Naive thymus-derived CD4-positive, alpha-beta T cell (primary cell): ENCODE measurements around the gene MARK2. TPM values are rescaled to one million over a fixed set of nuclear protein-coding genes. Genes with fewer than 3 reads are reported as not detected.

ENCODE experiments used
- ATAC-seq: fragments of 150-1000 bp; cut with Tn5 transposase; 2 replicates; pipeline ENCODE4 v1.10.0; 2021; ENCODE audit warnings: mild to moderate bottlenecking, moderate library complexity
- CTCF ChIA-PET: fragments of 350-600 bp; sonication (Branson Sonifier 250); formaldehyde crosslinking; loops from one replicate; lab custom pipeline; 2021; ENCODE audit warnings: antibody characterized with exemption; lab: Charles Lee
- POLR2A ChIA-PET: fragments of 350-600 bp; sonication (Branson Sonifier 250); formaldehyde crosslinking; loops from one replicate; lab custom pipeline; 2021; ENCODE audit warnings: antibody characterized with exemption, inconsistent platforms; lab: Charles Lee
- DNase-seq, 9 donors: peaks; one replicate each; pipeline versions ENCODE4 v3.0.0 to v3.0.0-alpha.2; 2020 to 2022; ENCODE audit warnings: mixed read lengths in 1 of 9
- H3K27ac ChIP-seq: one replicate; pipeline ENCODE4 v1.7.0; 2013; ENCODE audit warnings: mild to moderate bottlenecking, low read depth, low read length, moderate library complexity
- H3K27me3 ChIP-seq, 2 donors: one replicate each; pipeline ENCODE4 v1.7.0; 2013; ENCODE audit warnings: low read length in 2 of 2, mild to moderate bottlenecking in 2 of 2, moderate library complexity in 2 of 2; ENCODE audit not compliant: control insufficient read depth in 2 of 2, insufficient read depth in 2 of 2
- H3K36me3 ChIP-seq, 3 experiments: 1 replicate in 2 of 3; 2 replicates in 1 of 3; pipeline ENCODE4 v1.7.0; 2013; ENCODE audit warnings: low read length in 3 of 3, mild to moderate bottlenecking in 3 of 3, moderate library complexity in 1 of 3; ENCODE audit not compliant: insufficient read depth in 3 of 3, control insufficient read depth in 2 of 3
- H3K4me1 ChIP-seq, 2 donors: one replicate each; pipeline ENCODE4 v1.7.0; 2013; ENCODE audit warnings: low read length in 2 of 2, mild to moderate bottlenecking in 2 of 2, moderate library complexity in 1 of 2; ENCODE audit not compliant: control insufficient read depth in 2 of 2, insufficient read depth in 2 of 2
- H3K4me3 ChIP-seq: 2 replicates; pipeline ENCODE4 v1.7.0; 2013; ENCODE audit warnings: mild to moderate bottlenecking, low read length
- H3K9me3 ChIP-seq, 3 experiments: 1 replicate in 2 of 3; 2 replicates in 1 of 3; pipeline ENCODE4 v1.7.0; 2013; ENCODE audit warnings: low read length in 3 of 3; ENCODE audit not compliant: control insufficient read depth in 2 of 3
- H3K27ac Mint-ChIP-seq, 9 donors: one replicate each; pipeline ENCODE4 v1.8.0; 2020 to 2022; ENCODE audit warnings: mixed read lengths in 9 of 9, mild to moderate bottlenecking in 8 of 9, moderate library complexity in 5 of 9, inconsistent platforms in 2 of 9
- H3K27me3 Mint-ChIP-seq, 5 donors: one replicate each; pipeline ENCODE4 v1.8.0; 2021 to 2022; ENCODE audit warnings: mixed read lengths in 5 of 5, mild to moderate bottlenecking in 1 of 5
- H3K36me3 Mint-ChIP-seq, 5 donors: one replicate each; pipeline ENCODE4 v1.8.0; 2020 to 2022; ENCODE audit warnings: mixed read lengths in 5 of 5, mild to moderate bottlenecking in 3 of 5, inconsistent platforms in 1 of 5
- H3K4me1 Mint-ChIP-seq, 7 donors: one replicate each; pipeline ENCODE4 v1.8.0; 2020 to 2022; ENCODE audit warnings: mixed read lengths in 7 of 7, mild to moderate bottlenecking in 3 of 7, inconsistent platforms in 1 of 7
- H3K4me3 Mint-ChIP-seq, 10 donors: one replicate each; pipeline ENCODE4 v1.8.0; 2020 to 2022; ENCODE audit warnings: mild to moderate bottlenecking in 10 of 10, mixed read lengths in 10 of 10, moderate library complexity in 6 of 10, inconsistent platforms in 2 of 10
- H3K9me3 Mint-ChIP-seq, 11 donors: one replicate each; pipeline ENCODE4 v1.8.0; 2020 to 2022; ENCODE audit warnings: mixed read lengths in 11 of 11, mild to moderate bottlenecking in 4 of 11, inconsistent platforms in 1 of 11, moderate library complexity in 1 of 11
- intact Hi-C, 2 donors: fragments of 100-400 bp; cut with micrococcal nuclease; formaldehyde crosslinking; loops; one replicate each; pipeline ENCODE4 v1.15.1; 2023
- polyA plus RNA-seq, 2 donors: library from polyadenylated mRNA; unstranded; fragments of 300-500 nt; fragmentation: Illumina TruSeq; gene quantifications; one replicate each; pipeline ENCODE4 v1.2.3, GENCODE V29; 2021
- total RNA-seq, 6 experiments: library from RNA in 5 of 6; stranded (reverse) in 5 of 6; gene quantifications; 1 replicate in 5 of 6; 2 replicates in 1 of 6; pipeline ENCODE4 v1.2.3 and lab custom pipeline; 2021 to 2026

MARK2 gene
- total and polyA plus RNA-seq, 7 experiments from 2014 or later, result 29.4 to 69.1 (median 56.8) TPM

GRCh38 chr11:63821411-63821810 is 17.5 kb upstream of the MARK2 start:
- no peaks in the 10 kb centered on the region for H3K9me3 ChIP-seq
- Mint-ChIP-seq H3K4me1 (peaks cover 0 to 5% (median 0%) of the 10 kb centered on the region in 7 donors), H3K9me3 (peaks cover 0 to 2% (median 0%) of the 10 kb centered on the region in 11 donors), H3K4me3 (no peak overlapping the region), H3K27me3 (no peaks in the 10 kb centered on the region), H3K27ac (no peak overlapping the region), H3K36me3 (peaks cover 4 to 53% (median 35%) of the 10 kb centered on the region in 5 donors)
- H3K27ac ChIP-seq, result no peak overlapping the region
- CTCF ChIA-PET, result no interaction called here
- H3K27me3 ChIP-seq, result no peaks in the 10 kb centered on the region
- no peak for ATAC-seq
- H3K4me3 ChIP-seq, result no peak overlapping the region
- DNase-seq, result no peak
- POLR2A ChIA-PET, result no interaction called here
- H3K4me1 ChIP-seq, result no peaks in the 10 kb centered on the region
- peaks cover 0 to 47% (median 7%) of the 10 kb centered on the region in 3 experiments for H3K36me3 ChIP-seq
- intact Hi-C loops, result no loop called here

GRCh38 chr11:63826471-63827190 is 12.3 kb upstream of the MARK2 start:
- DNase-seq, result no peak
- H3K36me3 ChIP-seq, result peaks cover 0 to 18% (median 4%) of the 10 kb centered on the region in 3 experiments
- intact Hi-C loops, result no loop called here
- H3K4me3 ChIP-seq, result no peak overlapping the region
- H3K9me3 ChIP-seq, result no peaks in the 10 kb centered on the region
- peaks cover 4 to 23% (median 20%) of the 10 kb centered on the region in 5 donors for H3K36me3 Mint-ChIP-seq
- no peak overlapping the region for H3K27ac Mint-ChIP-seq
- no peak for ATAC-seq
- no peaks in the 10 kb centered on the region for H3K27me3 Mint-ChIP-seq
- H3K9me3 Mint-ChIP-seq, result no peaks in the 10 kb centered on the region
- CTCF ChIA-PET, result interaction anchor here (0.6 kb wide), 1 partner anchor 178 kb away, joined by 5 read pairs; no protein-coding TSS in a partner anchor
- H3K27ac ChIP-seq, result no peak overlapping the region
- no peaks in the 10 kb centered on the region for H3K27me3 ChIP-seq
- H3K4me1 ChIP-seq, result no peaks in the 10 kb centered on the region
- H3K4me1 Mint-ChIP-seq, result peaks cover 0 to 2% (median 0%) of the 10 kb centered on the region in 7 donors
- H3K4me3 Mint-ChIP-seq, result no peak overlapping the region
- POLR2A ChIA-PET, result no interaction called here

GRCh38 chr11:63829823-63830489 is 9.0 kb upstream of the MARK2 start:
- H3K27ac Mint-ChIP-seq, result no peak overlapping the region
- no peak overlapping the region for H3K4me3 ChIP-seq
- no peak overlapping the region for H3K27ac ChIP-seq
- peaks cover 0 to 6% (median 0%) of the 10 kb centered on the region in 7 donors for H3K4me1 Mint-ChIP-seq
- no peaks in the 10 kb centered on the region for H3K9me3 ChIP-seq
- ChIA-PET POLR2A (interaction anchor here (0.7 kb wide), 1 partner anchor 51 kb away, joined by 3 read pairs; no protein-coding TSS in a partner anchor), CTCF (interaction anchor here (1.1 to 1.4 kb wide), 2 partner anchors 77 to 116 kb away, joined by 3 to 6 read pairs; no protein-coding TSS in a partner anchor)
- intact Hi-C loops, result no loop called here
- no peak for DNase-seq
- H3K9me3 Mint-ChIP-seq, result no peaks in the 10 kb centered on the region
- no peak for ATAC-seq
- peaks cover 0 to 4% (median 0%) of the 10 kb centered on the region in 3 experiments for H3K36me3 ChIP-seq
- peaks cover 0 to 4% (median 1%) of the 10 kb centered on the region in 5 donors for H3K36me3 Mint-ChIP-seq
- no peak overlapping the region for H3K4me3 Mint-ChIP-seq
- H3K4me1 ChIP-seq, result no peaks in the 10 kb centered on the region
- no peaks in the 10 kb centered on the region for H3K27me3 ChIP-seq
- H3K27me3 Mint-ChIP-seq, result no peaks in the 10 kb centered on the region

- intact Hi-C loops, result no loop called here
- no peak overlapping the region for H3K4me3 Mint-ChIP-seq
- Histone ChIP-seq H3K4me1 (no peaks in the 10 kb centered on the region), H3K27ac (no peak overlapping the region), H3K9me3 (no peaks in the 10 kb centered on the region), H3K36me3 (peaks cover 0 to 4% (median 0%) of the 10 kb centered on the region in 3 experiments), H3K4me3 (no peak overlapping the region), H3K27me3 (no peaks in the 10 kb centered on the region)
- POLR2A ChIA-PET, result no interaction called here
- CTCF ChIA-PET, result no interaction called here
- H3K9me3 Mint-ChIP-seq, result no peaks in the 10 kb centered on the region
- peaks cover 0 to 6% (median 0%) of the 10 kb centered on the region in 7 donors for H3K4me1 Mint-ChIP-seq
- no peak for ATAC-seq
- H3K36me3 Mint-ChIP-seq, result no peaks in the 10 kb centered on the region
- no peak overlapping the region for H3K27ac Mint-ChIP-seq
- no peak for DNase-seq
- H3K27me3 Mint-ChIP-seq, result no peaks in the 10 kb centered on the region
Observed at GRCh38 chr11:63831326-63831725, 7.6 kb upstream of the MARK2 start.

GRCh38 chr11:63832336-63832735 is 6.6 kb upstream of the MARK2 start:
- Mint-ChIP-seq H3K4me3 (no peak overlapping the region), H3K9me3 (no peaks in the 10 kb centered on the region), H3K36me3 (no peaks in the 10 kb centered on the region), H3K27me3 (no peaks in the 10 kb centered on the region), H3K4me1 (peaks cover 4 to 12% (median 7%) of the 10 kb centered on the region in 7 donors), H3K27ac (no peak overlapping the region)
- Histone ChIP-seq H3K36me3 (no peaks in the 10 kb centered on the region), H3K27ac (no peak overlapping the region), H3K9me3 (no peaks in the 10 kb centered on the region), H3K4me1 (peaks cover 1% of the 10 kb centered on the region in 2 donors), H3K4me3 (no peak overlapping the region), H3K27me3 (no peaks in the 10 kb centered on the region)
- no peak for DNase-seq
- intact Hi-C loops, result no loop called here
- POLR2A ChIA-PET, result no interaction called here
- ATAC-seq, result no peak
- CTCF ChIA-PET, result no interaction called here

- H3K36me3 ChIP-seq, result no peaks in the 10 kb centered on the region
- CTCF ChIA-PET, result interaction anchor here (1.1 to 1.6 kb wide), 2 partner anchors 88 to 113 kb away, joined by 3 to 4 read pairs; no protein-coding TSS in a partner anchor
- H3K4me1 ChIP-seq, result peaks cover 8% of the 10 kb centered on the region in 2 donors
- no peak for DNase-seq
- ATAC-seq, result no peak
- H3K9me3 Mint-ChIP-seq, result no peaks in the 10 kb centered on the region
- H3K36me3 Mint-ChIP-seq, result no peaks in the 10 kb centered on the region
- POLR2A ChIA-PET, result no interaction called here
- intact Hi-C loops, result no loop called here
- H3K27me3 Mint-ChIP-seq, result no peaks in the 10 kb centered on the region
- no peak overlapping the region for H3K27ac ChIP-seq
- H3K4me3 Mint-ChIP-seq, result no peak overlapping the region
- no peak overlapping the region for H3K4me3 ChIP-seq
- no peak overlapping the region for H3K27ac Mint-ChIP-seq
- H3K4me1 Mint-ChIP-seq, result peaks cover 11 to 19% (median 14%) of the 10 kb centered on the region in 7 donors
- no peaks in the 10 kb centered on the region for H3K9me3 ChIP-seq
- H3K27me3 ChIP-seq, result no peaks in the 10 kb centered on the region
Observed at GRCh38 chr11:63833048-63833447, 5.9 kb upstream of the MARK2 start.
